Pancreas (tissue), 10 donors: ENCODE data around the gene EFCAB12. TPM values are rescaled to one million over a fixed set of nuclear protein-coding genes. Genes with fewer than 3 reads are reported as not detected.

ENCODE experiments used
- ATAC-seq, 4 donors: fragments of 200-7000 bp; cut with Tn5 transposase; one replicate each; pipeline versions ENCODE4 v1.8.0 to v1.9.1; 2020; ENCODE audit warnings: mild to moderate bottlenecking in 4 of 4, moderate library complexity in 4 of 4
- DNase-seq, 6 donors: peaks; one replicate each; pipeline ENCODE4 v3.0.0-alpha.2; 2020
- FAIRE-seq: peaks from 2 replicates; lab custom pipeline; 2012; peaks lifted over from hg19 to GRCh38; lab: Jason Lieb, UNC
- H3K27ac ChIP-seq, 4 donors: fragments of 200-600 bp; sonication (generic); 1 replicate in 3 of 4; 2 replicates in 1 of 4; pipeline versions ENCODE4 v1.5.0 to v1.8.0; 2020
- H3K27me3 ChIP-seq, 4 donors: fragments of 200-600 bp; one replicate each; pipeline ENCODE4 v1.8.0; 2021
- H3K36me3 ChIP-seq, 3 donors: fragments of 200-600 bp; sonication (generic) in 1 of 3; one replicate each; pipeline versions ENCODE4 v1.5.0 to v1.8.0; 2020 to 2021
- H3K4me1 ChIP-seq, 3 donors: fragments of 200-600 bp; one replicate each; pipeline ENCODE4 v1.8.0; 2021
- H3K4me3 ChIP-seq, 4 donors: fragments of 200-600 bp; sonication (generic) in 2 of 4; one replicate each; pipeline versions ENCODE4 v1.5.0 to v1.8.0; 2020 to 2021
- H3K9me3 ChIP-seq, 4 donors: fragments of 200-600 bp; one replicate each; pipeline ENCODE4 v1.8.0; 2021
- whole genome bisulfite sequencing, 2 donors: extraction: QIAGEN DNeasy Blood & Tissue Kit; methylation state at CpG; one replicate each; pipeline ENCODE4 v1.1.7; 2013; 5-methylcytosine and 5-hydroxymethylcytosine counted together
- intact Hi-C, 3 donors: fragments of 100-400 bp; cut with DNase I; formaldehyde crosslinking; loops; one replicate each; pipeline versions ENCODE4 v1.11.1 to v1.14.2; 2022
- polyA plus RNA-seq, 2 donors: library from polyadenylated mRNA; stranded (reverse); fragments of 200-250 nt; gene quantifications; one replicate each; pipeline ENCODE4 v1.2.3, GENCODE V29; 2013
- total RNA-seq, 6 donors: library from RNA; stranded (reverse); fragmentation: NEBNext Ultra II Directional in 4 of 6; extraction: Animal tissue kit (Norgen Biotek cat#: 25700) in 4 of 6; gene quantifications; one replicate each; pipeline versions ENCODE4 v1.2.1 to v1.2.4, GENCODE V29; 2021 to 2023
- TF ChIP-seq, protein P1 (sequence below), 4 donors: fragments of 200-600 bp; sonication (generic) in 3 of 4; IDR thresholded peaks; one replicate each; pipeline versions ENCODE4 v1.5.0 to v1.8.0; 2021; ENCODE audit warnings: antibody characterized with exemption in 4 of 4
- donor health status: healthy with polysubstance abuse.
- donor health status: DM: no; HTN: no; CAD: no; lungs with moderate emphysema.
- donor health status: DM: no; HTN: no; CAD: no.
- donor health status: control.
- donor health status: control.
- donor health status: Bipolar disorder and iron deficiency.
- donor health status: DM: yes; HTN: yes; CAD: no.
- donor health status: DM: no; HTN: no; CAD: no.
- donor health status: DM: no; HTN: no; CAD: no.
- donor health status: DM: yes; HTN: yes; CAD: no.

Gene EFCAB12
- total and polyA plus RNA-seq, 8 donors: 0.43 to 2.0 (median 0.89) TPM

GRCh38 chr3:129439226-129439816, 10.9 kb upstream of the EFCAB12 start:
- intact Hi-C loops: no loop called here
- ATAC-seq (peak in 3 of 4 donors; percentile 2 to 13 (median 7)), DNase-seq (peak in 3 of 6 donors; percentile 48 to 65 (median 64)), FAIRE-seq (no peak)
- TF ChIP-seq, protein P1, sequence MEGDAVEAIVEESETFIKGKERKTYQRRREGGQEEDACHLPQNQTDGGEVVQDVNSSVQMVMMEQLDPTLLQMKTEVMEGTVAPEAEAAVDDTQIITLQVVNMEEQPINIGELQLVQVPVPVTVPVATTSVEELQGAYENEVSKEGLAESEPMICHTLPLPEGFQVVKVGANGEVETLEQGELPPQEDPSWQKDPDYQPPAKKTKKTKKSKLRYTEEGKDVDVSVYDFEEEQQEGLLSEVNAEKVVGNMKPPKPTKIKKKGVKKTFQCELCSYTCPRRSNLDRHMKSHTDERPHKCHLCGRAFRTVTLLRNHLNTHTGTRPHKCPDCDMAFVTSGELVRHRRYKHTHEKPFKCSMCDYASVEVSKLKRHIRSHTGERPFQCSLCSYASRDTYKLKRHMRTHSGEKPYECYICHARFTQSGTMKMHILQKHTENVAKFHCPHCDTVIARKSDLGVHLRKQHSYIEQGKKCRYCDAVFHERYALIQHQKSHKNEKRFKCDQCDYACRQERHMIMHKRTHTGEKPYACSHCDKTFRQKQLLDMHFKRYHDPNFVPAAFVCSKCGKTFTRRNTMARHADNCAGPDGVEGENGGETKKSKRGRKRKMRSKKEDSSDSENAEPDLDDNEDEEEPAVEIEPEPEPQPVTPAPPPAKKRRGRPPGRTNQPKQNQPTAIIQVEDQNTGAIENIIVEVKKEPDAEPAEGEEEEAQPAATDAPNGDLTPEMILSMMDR (IDR thresholded peaks at IDR 0.05): no peak
- Histone ChIP-seq H3K9me3 (no peaks in the 10 kb centered on the region), H3K27ac (peak overlapping the region; percentile 42 to 93 (median 86)), H3K4me3 (peak overlapping the region; percentile 65 to 90 (median 80)), H3K27me3 (no peaks in the 10 kb centered on the region), H3K36me3 (peaks cover 0 to 5% (median 0%) of the 10 kb centered on the region in 3 donors), H3K4me1 (peaks cover 34 to 61% (median 47%) of the 10 kb centered on the region in 3 donors)
- WGBS, 2 donors: 0% methylated on average over 17 of the region's 17 CpGs

DNA sequence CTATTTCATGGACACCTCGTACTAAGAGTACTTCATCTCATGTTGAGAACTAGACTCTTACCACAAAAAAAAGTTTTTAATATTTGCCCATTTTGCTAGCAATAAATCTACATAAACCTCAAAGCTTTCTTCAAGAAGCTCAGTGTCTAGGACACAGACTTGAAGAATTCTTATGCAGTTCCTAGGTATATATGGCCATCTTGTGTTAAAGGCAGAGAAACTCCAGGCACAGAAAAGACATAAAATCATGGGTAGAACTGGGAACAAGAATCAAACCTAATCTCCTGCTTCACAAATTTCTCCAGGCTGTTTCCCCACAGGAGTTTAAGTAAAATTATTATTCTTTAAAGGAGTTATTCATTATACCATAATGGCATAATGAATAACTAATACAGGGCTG, 6.9 kb upstream of the EFCAB12 start:
- intact Hi-C loops: no loop called here
- Histone ChIP-seq H3K27me3 (no peaks in the 10 kb centered on the region), H3K4me1 (peaks cover 4 to 42% (median 22%) of the 10 kb centered on the region in 3 donors), H3K9me3 (no peaks in the 10 kb centered on the region), H3K4me3 (no peak overlapping the region), H3K27ac (no peak overlapping the region), H3K36me3 (peaks cover 0 to 31% (median 14%) of the 10 kb centered on the region in 3 donors)
- ATAC-seq (no peak), DNase-seq (no peak), FAIRE-seq (no peak)
- TF ChIP-seq, protein P1 (IDR thresholded peaks at IDR 0.05): no peak
- 77 to 81% methylated on average over 1 of the region's 1 CpG for WGBS, 2 donors

GRCh38 chr3:129434140-129434539, 5.7 kb upstream of the EFCAB12 start:
- Histone ChIP-seq H3K27ac (no peak overlapping the region), H3K4me3 (no peak overlapping the region), H3K36me3 (peaks cover 0 to 31% (median 14%) of the 10 kb centered on the region in 3 donors), H3K9me3 (no peaks in the 10 kb centered on the region), H3K27me3 (no peaks in the 10 kb centered on the region), H3K4me1 (peaks cover 7 to 44% (median 22%) of the 10 kb centered on the region in 3 donors)
- TF ChIP-seq, protein P1 (IDR thresholded peaks at IDR 0.05): no peak
- FAIRE-seq: no peak
- 91 to 95% methylated on average over 1 of the region's 1 CpG for WGBS, 2 donors
- ATAC-seq: no peak
- DNase-seq: no peak
- intact Hi-C loops: no loop called here

GRCh38 chr3:129433565-129433964, 5.1 kb upstream of the EFCAB12 start:
- Histone ChIP-seq H3K36me3 (peaks cover 0 to 31% (median 14%) of the 10 kb centered on the region in 3 donors), H3K4me3 (no peak overlapping the region), H3K4me1 (peaks cover 10 to 45% (median 17%) of the 10 kb centered on the region in 3 donors), H3K27me3 (no peaks in the 10 kb centered on the region), H3K27ac (no peak overlapping the region), H3K9me3 (no peaks in the 10 kb centered on the region)
- DNase-seq: no peak
- no peak for ATAC-seq
- intact Hi-C loops: no loop called here
- 77 to 86% methylated on average over 5 of the region's 5 CpGs for WGBS, 2 donors
- FAIRE-seq: no peak
- TF ChIP-seq, protein P1 (IDR thresholded peaks at IDR 0.05): no peak

DNA sequence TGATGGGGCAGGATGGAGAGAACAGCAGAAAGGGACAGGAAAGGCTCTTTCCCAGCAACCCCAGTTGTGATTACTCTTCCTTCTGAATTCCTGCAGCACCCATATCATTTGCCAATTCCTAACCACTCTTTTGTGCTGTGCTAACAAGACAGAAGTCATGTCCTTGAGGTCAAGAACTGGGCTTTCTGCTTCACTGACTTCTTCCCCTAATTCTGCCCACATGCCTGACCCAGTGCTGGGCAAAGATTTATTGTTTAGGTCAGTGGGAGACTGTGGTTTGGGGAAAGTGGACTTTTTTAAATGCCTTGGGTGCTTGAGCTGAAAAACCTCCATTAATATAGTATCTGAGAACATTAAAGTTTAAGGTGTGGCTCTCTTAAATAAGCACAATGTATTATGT, 4.2 kb upstream of the EFCAB12 start:
- no peaks in the 10 kb centered on the region for H3K27me3 ChIP-seq
- H3K27ac ChIP-seq: no peak overlapping the region
- H3K9me3 ChIP-seq: no peaks in the 10 kb centered on the region
- ATAC-seq: no peak
- H3K4me3 ChIP-seq: no peak overlapping the region
- FAIRE-seq: no peak
- TF ChIP-seq, protein P1 (IDR thresholded peaks at IDR 0.05): no peak
- H3K36me3 ChIP-seq: peaks cover 0 to 31% (median 14%) of the 10 kb centered on the region in 3 donors
- peaks cover 10 to 40% (median 12%) of the 10 kb centered on the region in 3 donors for H3K4me1 ChIP-seq
- no peak for DNase-seq
- intact Hi-C loops: no loop called here
